ENCODE measurements around the gene MARCHF7. TPM values are rescaled to one million over a fixed set of nuclear protein-coding genes. Genes with fewer than 3 reads are reported as not detected.

MARCHF7 gene
- total RNA-seq, 1 experiment from 2014 or later: 84.3 TPM

DNA sequence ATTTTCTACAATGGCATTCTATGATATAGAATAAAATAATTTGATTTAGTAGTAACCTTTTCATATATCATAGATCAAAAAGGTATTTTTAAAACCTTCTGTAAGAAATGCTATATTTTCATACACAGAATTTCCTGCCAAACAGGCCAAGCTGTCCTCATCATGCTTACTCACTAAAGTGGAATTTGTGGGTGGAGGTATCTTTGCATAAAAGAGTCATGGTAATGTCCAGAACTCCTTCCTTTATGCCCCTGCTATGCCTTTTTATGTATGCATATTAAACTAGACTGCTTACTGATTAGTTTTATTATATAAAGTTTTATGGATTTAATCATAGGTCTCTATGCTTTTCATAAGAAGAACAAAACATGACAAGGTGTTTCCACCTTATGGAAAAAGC, 27.5 kb upstream of the MARCHF7 start:
- Histone ChIP-seq H3K4me1 (ENCODE audit: insufficient read depth, low read length) (peaks cover 14% of the 10 kb centered on the region), H3K9me2 (replicated peaks; ENCODE audit: low read length) (no peaks in the 10 kb centered on the region), H3K27me3 (ENCODE audit: low read length) (no peaks in the 10 kb centered on the region), H3K27ac (ENCODE audit: low read length) (0 out of 2 replicates have a peak overlapping the region, but pooled peaks have one; percentile 8), H3K9me3 (ENCODE audit: low read length) (no peaks in the 10 kb centered on the region), H3K36me3 (ENCODE audit: low read depth, low read length) (no peaks in the 10 kb centered on the region), H3K4me2 (ENCODE audit: low read length) (peak overlapping the region; percentile 46), H3K79me2 (ENCODE audit: low read length) (no peaks in the 10 kb centered on the region), H3K4me3 (ENCODE audit: low read length) (no peak overlapping the region), H2AFZ (ENCODE audit: low read length) (no peak overlapping the region), H3F3A (ENCODE audit: low read length, unreplicated experiment) (no peaks in the 10 kb centered on the region), H3K9ac (ENCODE audit: low read length) (no peak overlapping the region), H4K20me1 (ENCODE audit: low read length) (no peaks in the 10 kb centered on the region)
- ChIA-PET POLR2A (ENCODE audit: unreplicated experiment) (no interaction called here), CTCF (no interaction called here)
- no TSS peak for BruUV-seq (replicated peaks)
- ATAC-seq (peak; percentile 96), DNase-seq (peak; percentile 87)
- no peak for TF ChIP-seq EZH2 (IDR thresholded peaks at IDR 0.05; ENCODE audit: low read length, unreplicated experiment)
- no peak for TF ChIP-seq EZH2phosphoT487 (IDR thresholded peaks at IDR 0.05; ENCODE audit: borderline replicate concordance, low read length)
- no peak for TF ChIP-seq CTCF (conservative IDR thresholded peaks at IDR 0.05; ENCODE audit: low read depth, low read length)
- intact Hi-C loops (cut with micrococcal nuclease): no loop called here

DNA sequence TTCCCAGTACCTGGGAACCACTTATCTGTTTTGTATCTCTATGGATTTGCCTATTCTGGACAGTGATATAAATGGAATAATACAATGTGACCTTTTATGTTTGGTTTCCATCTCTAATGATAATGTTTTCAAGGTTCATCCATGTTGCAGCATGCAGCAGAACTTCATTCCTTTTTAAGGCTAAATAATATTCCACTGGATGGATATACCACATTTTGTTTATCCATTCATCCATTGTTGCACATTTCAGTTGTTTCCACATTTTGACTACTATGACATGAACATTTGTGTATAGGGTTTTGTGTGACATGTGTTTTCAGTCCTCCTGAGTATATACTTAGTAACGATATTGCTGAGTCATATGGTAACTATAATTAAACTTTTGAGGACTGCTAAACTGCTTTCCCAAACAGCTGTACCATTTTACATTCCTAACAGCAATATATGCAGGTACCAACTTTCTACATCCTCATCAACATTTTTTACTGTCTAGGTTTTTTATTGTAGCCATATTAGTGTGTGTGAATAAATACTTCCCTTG, 17.7 kb upstream of the MARCHF7 start:
- no peaks in the 10 kb centered on the region for H3K4me1 ChIP-seq (ENCODE audit: insufficient read depth, low read length)
- no peaks in the 10 kb centered on the region for H3K9me3 ChIP-seq (ENCODE audit: low read length)
- no TSS peak for BruUV-seq (replicated peaks)
- H2AFZ ChIP-seq (ENCODE audit: low read length): no peak overlapping the region
- H3K27ac ChIP-seq (ENCODE audit: low read length): no peak overlapping the region
- DNase-seq (no peak), ATAC-seq (no peak)
- no peak overlapping the region for H3K4me2 ChIP-seq (ENCODE audit: low read length)
- no peaks in the 10 kb centered on the region for H3K27me3 ChIP-seq (ENCODE audit: low read length)
- H3K4me3 ChIP-seq (ENCODE audit: low read length): no peak overlapping the region
- POLR2A ChIA-PET (ENCODE audit: unreplicated experiment): no interaction called here
- H3K36me3 ChIP-seq (ENCODE audit: low read depth, low read length): no peaks in the 10 kb centered on the region
- H4K20me1 ChIP-seq (ENCODE audit: low read length): no peaks in the 10 kb centered on the region
- H3K9me2 ChIP-seq (replicated peaks; ENCODE audit: low read length): no peaks in the 10 kb centered on the region
- CTCF ChIA-PET: no interaction called here
- TF ChIP-seq EZH2 (IDR thresholded peaks at IDR 0.05; ENCODE audit: low read length, unreplicated experiment) (no peak), EZH2phosphoT487 (IDR thresholded peaks at IDR 0.05; ENCODE audit: borderline replicate concordance, low read length) (no peak), CTCF (conservative IDR thresholded peaks at IDR 0.05; ENCODE audit: low read depth, low read length) (no peak)
- H3F3A ChIP-seq (ENCODE audit: low read length, unreplicated experiment): no peaks in the 10 kb centered on the region
- H3K9ac ChIP-seq (ENCODE audit: low read length): no peak overlapping the region
- H3K79me2 ChIP-seq (ENCODE audit: low read length): no peaks in the 10 kb centered on the region
- intact Hi-C loops (cut with micrococcal nuclease): no loop called here

DNA sequence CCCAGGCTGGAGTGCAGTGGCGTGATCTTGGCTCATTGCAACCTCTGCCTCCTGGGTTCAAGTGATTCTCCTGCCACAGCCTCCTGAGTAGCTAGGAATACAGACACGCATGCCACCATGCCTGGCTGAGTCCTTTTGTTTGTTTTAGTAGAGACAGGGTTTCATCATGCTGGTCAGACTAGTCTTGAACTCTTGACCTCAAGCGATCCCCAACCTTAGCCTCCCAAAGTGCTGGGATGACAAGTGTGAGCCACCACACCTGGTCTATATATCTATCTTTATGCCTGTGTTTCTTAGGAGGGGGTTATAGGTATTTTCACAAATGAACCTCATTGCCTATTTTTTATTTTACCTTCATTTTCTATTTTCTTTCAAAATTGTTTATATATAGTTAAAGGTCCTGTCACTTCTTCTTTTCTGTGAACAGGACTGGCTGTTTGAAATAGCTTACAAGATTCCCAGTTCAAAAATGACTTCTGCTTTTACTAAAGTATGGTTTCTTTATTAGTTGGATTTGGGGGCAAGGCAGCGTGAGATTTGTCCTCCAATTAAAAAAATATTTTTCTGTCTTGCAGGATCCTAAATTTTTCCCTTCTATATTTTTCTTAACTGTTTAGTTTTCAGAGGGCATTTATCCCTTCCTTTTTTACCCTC, 16.4 kb upstream of the MARCHF7 start:
- Histone ChIP-seq H3K27me3 (ENCODE audit: low read length) (no peaks in the 10 kb centered on the region), H3K79me2 (ENCODE audit: low read length) (no peaks in the 10 kb centered on the region), H3K9me2 (replicated peaks; ENCODE audit: low read length) (no peaks in the 10 kb centered on the region), H3K27ac (ENCODE audit: low read length) (no peak overlapping the region), H3K9ac (ENCODE audit: low read length) (no peak overlapping the region), H3K4me1 (ENCODE audit: insufficient read depth, low read length) (no peaks in the 10 kb centered on the region), H3K9me3 (ENCODE audit: low read length) (no peaks in the 10 kb centered on the region), H3K4me2 (ENCODE audit: low read length) (no peak overlapping the region), H3K4me3 (ENCODE audit: low read length) (no peak overlapping the region), H3K36me3 (ENCODE audit: low read depth, low read length) (no peaks in the 10 kb centered on the region), H2AFZ (ENCODE audit: low read length) (no peak overlapping the region), H4K20me1 (ENCODE audit: low read length) (no peaks in the 10 kb centered on the region), H3F3A (ENCODE audit: low read length, unreplicated experiment) (no peaks in the 10 kb centered on the region)
- intact Hi-C loops (cut with micrococcal nuclease): no loop called here
- CTCF ChIA-PET: no interaction called here
- TF ChIP-seq CTCF (conservative IDR thresholded peaks at IDR 0.05; ENCODE audit: low read depth, low read length): no peak
- TF ChIP-seq EZH2phosphoT487 (IDR thresholded peaks at IDR 0.05; ENCODE audit: borderline replicate concordance, low read length): no peak
- no peak for TF ChIP-seq EZH2 (IDR thresholded peaks at IDR 0.05; ENCODE audit: low read length, unreplicated experiment)
- BruUV-seq (replicated peaks): no TSS peak
- no peak for DNase-seq
- POLR2A ChIA-PET (ENCODE audit: unreplicated experiment): no interaction called here
- ATAC-seq: no peak
